ENCODE measurements around the gene BAHCC1. TPM values are rescaled to one million over a fixed set of nuclear protein-coding genes. Genes with fewer than 3 reads are reported as not detected.

The BAHCC1 gene
- total RNA-seq, 2 experiments from 2014 or later, result 0.40 to 0.65 TPM

- CTCF ChIA-PET, result no interaction called here
- intact Hi-C loops (cut with micrococcal nuclease), result no loop called here
- Mint-ChIP-seq H3K4me3 (no peak overlapping the region), H3K36me3 (ENCODE audit: low read depth) (no peaks in the 10 kb centered on the region), H3K9me3 (no peaks in the 10 kb centered on the region), H3K27me3 (no peaks in the 10 kb centered on the region), H3K4me1 (ENCODE audit: low read depth) (no peaks in the 10 kb centered on the region), H3K27ac (no peak overlapping the region)
- POLR2A ChIA-PET, result interaction anchor here (0.5 kb wide), 1 partner anchor 209 kb away, joined by 4 read pairs; the partner anchor contains the start of genes NDUFAF8 and TEPSIN
- DNase-seq, result no peak
- no peak for ATAC-seq
- TF ChIP-seq CTCF (IDR thresholded peaks at IDR 0.05), result no peak
Observed at GRCh38 chr17:81447331-81447933, 52.2 kb downstream of the BAHCC1 start.

- POLR2A ChIA-PET, result no interaction called here
- no peak for ATAC-seq
Observed at GRCh38 chr17:81448442-81448841, 53.2 kb downstream of the BAHCC1 start.

GRCh38 chr17:81448950-81449349 lies 53.7 kb downstream of the BAHCC1 start:
- H3K9me3 Mint-ChIP-seq, result no peaks in the 10 kb centered on the region
- H3K4me1 Mint-ChIP-seq (ENCODE audit: low read depth), result peaks cover 8% of the 10 kb centered on the region
- H3K4me3 Mint-ChIP-seq, result no peak overlapping the region
- no peaks in the 10 kb centered on the region for H3K27me3 Mint-ChIP-seq
- H3K27ac Mint-ChIP-seq, result no peak overlapping the region
- no peaks in the 10 kb centered on the region for H3K36me3 Mint-ChIP-seq (ENCODE audit: low read depth)
- ATAC-seq (no peak), DNase-seq (no peak)
- no peak for TF ChIP-seq CTCF (IDR thresholded peaks at IDR 0.05)
- ChIA-PET POLR2A (no interaction called here), CTCF (no interaction called here)
- intact Hi-C loops (cut with micrococcal nuclease), result no loop called here

More at GRCh38 chr17:81448442-81448841, 53.2 kb downstream of the BAHCC1 start:
- CTCF ChIA-PET, result no interaction called here
- no peak overlapping the region for H3K27ac Mint-ChIP-seq
- DNase-seq, result no peak
- no peak overlapping the region for H3K4me3 Mint-ChIP-seq
- no peaks in the 10 kb centered on the region for H3K9me3 Mint-ChIP-seq
- intact Hi-C loops (cut with micrococcal nuclease), result no loop called here
- no peak for TF ChIP-seq CTCF (IDR thresholded peaks at IDR 0.05)
- H3K27me3 Mint-ChIP-seq, result no peaks in the 10 kb centered on the region
- H3K36me3 Mint-ChIP-seq (ENCODE audit: low read depth), result no peaks in the 10 kb centered on the region
- H3K4me1 Mint-ChIP-seq (ENCODE audit: low read depth), result peaks cover 4% of the 10 kb centered on the region

GRCh38 chr17:81449351-81449750 lies 54.1 kb downstream of the BAHCC1 start:
- H3K9me3 Mint-ChIP-seq, result no peaks in the 10 kb centered on the region
- intact Hi-C loops (cut with micrococcal nuclease), result no loop called here
- TF ChIP-seq CTCF (IDR thresholded peaks at IDR 0.05), result no peak
- H3K4me1 Mint-ChIP-seq (ENCODE audit: low read depth), result peaks cover 11% of the 10 kb centered on the region
- H3K27me3 Mint-ChIP-seq, result no peaks in the 10 kb centered on the region
- CTCF ChIA-PET, result no interaction called here
- H3K36me3 Mint-ChIP-seq (ENCODE audit: low read depth), result no peaks in the 10 kb centered on the region
- no peak overlapping the region for H3K27ac Mint-ChIP-seq
- H3K4me3 Mint-ChIP-seq, result no peak overlapping the region
- DNase-seq (no peak), ATAC-seq (no peak)
- POLR2A ChIA-PET, result no interaction called here

- CTCF ChIA-PET, result no interaction called here
- intact Hi-C loops (cut with micrococcal nuclease), result no loop called here
Observed at GRCh38 chr17:81451823-81452222, 56.6 kb downstream of the BAHCC1 start.

More at GRCh38 chr17:81451823-81452222, 56.6 kb downstream of the BAHCC1 start:
- no peak for ATAC-seq
- Mint-ChIP-seq H3K4me3 (no peak overlapping the region), H3K27me3 (no peaks in the 10 kb centered on the region), H3K4me1 (ENCODE audit: low read depth) (peaks cover 11% of the 10 kb centered on the region), H3K9me3 (no peaks in the 10 kb centered on the region), H3K27ac (no peak overlapping the region), H3K36me3 (ENCODE audit: low read depth) (no peaks in the 10 kb centered on the region)
- no peak for TF ChIP-seq CTCF (IDR thresholded peaks at IDR 0.05)
- POLR2A ChIA-PET, result interaction anchor here (1.5 kb wide), 1 partner anchor 13 kb away, joined by 3 read pairs; no protein-coding TSS in a partner anchor
- no peak for DNase-seq
